AG08395 (cell line): Measurements from ENCODE around the gene LTBP4.

Experiments used
- DNase-seq: peaks from one replicate; pipeline ENCODE4 v3.0.0; 2012; ENCODE audit warnings: mixed read lengths, low spot score

LTBP4 gene

DNA sequence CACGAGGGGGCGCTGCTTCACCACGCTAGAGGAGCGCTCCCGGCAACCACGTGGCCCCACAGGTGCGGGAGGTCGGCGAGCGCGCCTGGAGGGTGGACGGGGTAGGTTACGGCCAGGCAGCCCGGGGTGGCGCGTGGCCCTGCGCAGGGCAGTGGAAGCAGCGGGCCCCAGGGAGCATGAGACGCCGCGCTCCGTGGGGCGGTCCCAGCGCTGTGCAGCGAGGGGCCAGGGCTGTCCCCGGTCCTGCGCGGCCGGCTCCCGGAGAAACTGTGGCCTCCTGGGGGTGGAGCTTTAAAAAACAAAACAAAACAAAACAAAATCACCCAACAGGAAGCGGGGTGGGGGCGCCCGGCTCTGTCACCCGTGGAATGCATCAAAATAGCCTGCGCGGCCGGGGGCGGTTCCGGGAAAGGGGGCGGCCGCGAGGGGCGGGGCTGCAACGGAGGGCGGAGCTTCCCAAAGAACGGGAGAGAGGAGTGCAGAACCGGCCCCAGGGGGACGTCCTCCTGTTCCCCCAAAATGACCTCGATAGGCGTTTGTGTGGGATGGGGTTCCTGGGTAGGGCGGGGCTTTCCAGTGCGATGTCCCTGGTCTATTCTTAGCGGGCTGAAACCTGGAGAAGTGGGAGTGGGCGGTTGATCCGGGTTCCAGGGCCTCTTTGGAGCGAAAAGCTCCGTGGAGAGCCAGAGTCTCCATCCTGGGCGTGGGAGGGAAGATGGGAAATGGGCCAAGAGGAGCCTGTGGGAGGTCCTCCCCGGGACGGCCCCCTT is 61.9 kb downstream of the LTBP4 start:
- peak; percentile 88 for DNase-seq

GRCh38 chr19:40663695-40664692 is 62.8 kb downstream of the LTBP4 start:
- DNase-seq: no peak

DNA sequence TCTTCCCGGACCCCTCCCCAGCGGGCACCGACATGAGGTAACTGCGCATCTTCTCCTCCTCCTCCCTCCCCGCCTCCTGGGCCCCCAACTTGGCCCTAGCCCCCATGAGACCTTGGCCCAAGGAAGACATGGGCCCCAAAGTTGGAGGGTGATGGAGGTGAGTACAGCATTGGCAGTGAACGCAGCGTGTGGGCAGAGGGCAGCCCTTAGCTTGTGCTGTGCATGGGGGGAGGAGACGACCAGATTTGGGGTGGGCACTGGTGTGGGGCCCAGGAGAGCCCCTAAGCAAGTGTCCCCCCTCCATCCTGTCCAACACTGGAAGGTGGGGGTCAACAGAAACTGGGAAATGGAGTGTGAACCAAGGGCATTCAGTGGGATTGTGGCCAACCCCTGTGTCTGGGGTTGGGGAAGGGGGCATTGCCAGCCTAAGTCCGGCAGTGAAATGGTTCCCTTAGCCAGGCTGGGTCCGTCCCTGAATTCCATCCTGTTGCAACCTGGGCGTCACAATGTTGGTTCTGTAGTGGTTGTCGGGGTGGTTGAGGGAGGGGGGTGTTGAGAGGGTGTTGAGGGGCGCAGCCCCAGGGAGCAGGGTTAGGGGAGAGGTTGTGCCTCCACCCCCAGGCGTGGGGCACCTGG is 65.8 kb downstream of the LTBP4 start:
- DNase-seq: no peak

GRCh38 chr19:40667602-40668001 is 66.4 kb downstream of the LTBP4 start:
- no peak for DNase-seq

DNA sequence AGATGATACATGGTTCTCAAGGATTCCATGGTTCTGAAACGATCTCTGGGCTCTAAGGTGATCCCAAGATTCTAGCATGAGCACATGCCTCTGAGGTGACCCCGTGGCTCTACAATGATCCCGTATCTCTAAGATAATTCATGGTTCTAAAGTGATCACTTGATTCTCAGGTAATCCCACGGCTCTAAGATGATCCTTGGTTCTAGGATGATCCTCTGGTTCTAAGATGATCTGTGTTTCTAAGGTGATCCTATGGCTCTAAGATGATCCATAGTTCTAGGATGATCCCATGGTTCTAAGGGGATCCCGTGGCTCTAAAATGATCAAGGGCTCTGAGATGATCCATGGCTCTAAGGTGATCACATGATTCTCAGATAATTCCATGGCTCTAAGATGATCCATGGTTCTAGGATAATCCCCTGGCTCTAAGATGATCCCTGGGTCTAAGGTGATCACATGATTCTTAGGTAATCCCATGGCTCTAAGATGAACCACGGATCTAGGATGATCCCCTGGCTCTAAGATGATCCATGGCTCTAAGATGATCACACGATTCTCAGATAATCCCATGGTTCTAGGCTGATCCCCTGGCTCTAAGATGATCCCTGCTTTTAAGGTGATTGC is 67.9 kb downstream of the LTBP4 start:
- DNase-seq: no peak

- DNase-seq: no peak
Measured at GRCh38 chr19:40671404-40671803, 70.2 kb downstream of the LTBP4 start.

DNA sequence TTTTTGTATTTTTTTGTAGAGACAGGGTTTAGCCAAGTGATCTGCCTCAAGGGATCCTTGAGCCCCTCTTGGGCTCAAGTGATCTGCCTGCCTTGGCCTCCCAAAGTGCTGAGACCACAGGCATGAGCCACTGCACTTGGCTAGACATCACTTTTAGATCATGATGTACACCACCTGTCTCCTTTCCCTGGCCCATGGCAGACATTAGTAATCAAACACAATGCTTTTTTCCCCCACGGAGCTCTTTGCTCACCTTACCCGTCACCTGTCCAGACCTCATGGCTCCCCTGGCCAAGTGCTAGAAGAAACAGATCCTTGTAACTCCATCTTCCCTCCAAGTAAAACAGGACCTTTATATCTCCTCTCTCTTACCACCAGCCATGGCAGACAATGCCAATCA is 70.9 kb downstream of the LTBP4 start:
- DNase-seq: no peak

GRCh38 chr19:40672573-40673299 is 71.6 kb downstream of the LTBP4 start:
- no peak for DNase-seq

- DNase-seq: no peak
Measured at GRCh38 chr19:40673397-40673796, 72.2 kb downstream of the LTBP4 start.

DNA sequence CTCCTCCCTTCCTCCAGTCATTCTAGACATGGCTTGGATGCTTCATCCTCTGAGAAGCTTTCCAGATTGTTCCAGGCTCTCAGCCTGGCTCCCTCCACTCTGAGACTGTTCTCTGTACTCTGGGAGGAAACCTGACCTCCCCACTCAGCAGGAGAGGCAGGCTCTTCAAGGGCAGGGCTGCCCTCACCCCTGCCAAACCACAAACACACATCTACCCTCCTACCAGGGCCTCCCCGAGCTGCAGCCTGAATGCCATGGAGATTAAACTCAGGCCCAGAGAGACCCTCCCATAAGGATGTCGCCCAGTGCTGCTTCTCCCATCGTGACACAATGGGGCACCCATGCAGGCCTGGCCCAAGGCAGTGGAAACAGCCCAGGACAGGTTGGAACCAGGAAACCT is 73.1 kb downstream of the LTBP4 start:
- DNase-seq: no peak

GRCh38 chr19:40677156-40677555 is 76.0 kb downstream of the LTBP4 start:
- DNase-seq: no peak
